ENCODE data around the gene SCTR.

SCTR gene

GRCh38 chr2:119451336-119452050 is 72.8 kb downstream of the SCTR start:
- TF ChIP-seq EZH2phosphoT487 (IDR thresholded peaks at IDR 0.05; ENCODE audit: low read depth) (no peak), CTCF (IDR thresholded peaks at IDR 0.05; ENCODE audit: low read depth, low read length) (no peak)
- H3K4me2 ChIP-seq (ENCODE audit: low read length) = no peak overlapping the region
- H2AFZ ChIP-seq (ENCODE audit: low read depth, low read length) = no peak overlapping the region
- no peaks in the 10 kb centered on the region for H3K36me3 ChIP-seq (replicated peaks; ENCODE audit: low read depth, low read length)
- no peak overlapping the region for H3K27ac ChIP-seq (ENCODE audit: low read length)
- no peaks in the 10 kb centered on the region for H3K4me1 ChIP-seq (ENCODE audit: low read length)
- no peak overlapping the region for H3K9ac ChIP-seq (ENCODE audit: low read length)
- peaks cover 20% of the 10 kb centered on the region for H3K27me3 ChIP-seq (ENCODE audit: low read depth, low read length)
- no peaks in the 10 kb centered on the region for H3K79me2 ChIP-seq (ENCODE audit: low read length)
- H3K4me3 ChIP-seq (ENCODE audit: low read length) = no peak overlapping the region
- H4K20me1 ChIP-seq (ENCODE audit: insufficient read depth, low read length) = no peaks in the 10 kb centered on the region
- no peaks in the 10 kb centered on the region for H3K9me3 ChIP-seq (ENCODE audit: insufficient read depth, low read length)

GRCh38 chr2:119449521-119449920 is 74.8 kb downstream of the SCTR start:
- no peak overlapping the region for H2AFZ ChIP-seq (ENCODE audit: low read depth, low read length)
- TF ChIP-seq EZH2phosphoT487 (IDR thresholded peaks at IDR 0.05; ENCODE audit: low read depth) (no peak), CTCF (IDR thresholded peaks at IDR 0.05; ENCODE audit: low read depth, low read length) (no peak)
- no peak overlapping the region for H3K27ac ChIP-seq (ENCODE audit: low read length)
- H3K9ac ChIP-seq (ENCODE audit: low read length) = no peak overlapping the region
- H3K4me3 ChIP-seq (ENCODE audit: low read length) = no peak overlapping the region
- H3K36me3 ChIP-seq (replicated peaks; ENCODE audit: low read depth, low read length) = no peaks in the 10 kb centered on the region
- H3K4me2 ChIP-seq (ENCODE audit: low read length) = no peak overlapping the region
- peaks cover 18% of the 10 kb centered on the region for H3K27me3 ChIP-seq (ENCODE audit: low read depth, low read length)
- no peaks in the 10 kb centered on the region for H4K20me1 ChIP-seq (ENCODE audit: insufficient read depth, low read length)
- no peaks in the 10 kb centered on the region for H3K79me2 ChIP-seq (ENCODE audit: low read length)
- H3K9me3 ChIP-seq (ENCODE audit: insufficient read depth, low read length) = no peaks in the 10 kb centered on the region
- H3K4me1 ChIP-seq (ENCODE audit: low read length) = no peaks in the 10 kb centered on the region

GRCh38 chr2:119448427-119449141 is 75.7 kb downstream of the SCTR start:
- no peak overlapping the region for H2AFZ ChIP-seq (ENCODE audit: low read depth, low read length)
- no peaks in the 10 kb centered on the region for H3K4me1 ChIP-seq (ENCODE audit: low read length)
- no peak for TF ChIP-seq EZH2phosphoT487 (IDR thresholded peaks at IDR 0.05; ENCODE audit: low read depth)
- no peak for TF ChIP-seq CTCF (IDR thresholded peaks at IDR 0.05; ENCODE audit: low read depth, low read length)
- no peaks in the 10 kb centered on the region for H3K36me3 ChIP-seq (replicated peaks; ENCODE audit: low read depth, low read length)
- H3K27ac ChIP-seq (ENCODE audit: low read length) = no peak overlapping the region
- no peak overlapping the region for H3K4me2 ChIP-seq (ENCODE audit: low read length)
- no peaks in the 10 kb centered on the region for H3K79me2 ChIP-seq (ENCODE audit: low read length)
- no peaks in the 10 kb centered on the region for H3K9me3 ChIP-seq (ENCODE audit: insufficient read depth, low read length)
- H3K9ac ChIP-seq (ENCODE audit: low read length) = no peak overlapping the region
- H3K4me3 ChIP-seq (ENCODE audit: low read length) = no peak overlapping the region
- H3K27me3 ChIP-seq (ENCODE audit: low read depth, low read length) = peaks cover 18% of the 10 kb centered on the region
- H4K20me1 ChIP-seq (ENCODE audit: insufficient read depth, low read length) = no peaks in the 10 kb centered on the region

GRCh38 chr2:119446037-119446436 is 78.2 kb downstream of the SCTR start:
- Histone ChIP-seq H4K20me1 (ENCODE audit: insufficient read depth, low read length) (no peaks in the 10 kb centered on the region), H3K27ac (ENCODE audit: low read length) (no peak overlapping the region)

More at GRCh38 chr2:119446037-119446436, 78.2 kb downstream of the SCTR start:
- no peaks in the 10 kb centered on the region for H3K36me3 ChIP-seq (replicated peaks; ENCODE audit: low read depth, low read length)
- H3K4me3 ChIP-seq (ENCODE audit: low read length) = no peak overlapping the region
- H3K27me3 ChIP-seq (ENCODE audit: low read depth, low read length) = peaks cover 18% of the 10 kb centered on the region
- no peak overlapping the region for H3K4me2 ChIP-seq (ENCODE audit: low read length)
- no peaks in the 10 kb centered on the region for H3K9me3 ChIP-seq (ENCODE audit: insufficient read depth, low read length)
- H3K9ac ChIP-seq (ENCODE audit: low read length) = no peak overlapping the region
- no peaks in the 10 kb centered on the region for H3K4me1 ChIP-seq (ENCODE audit: low read length)
- H3K79me2 ChIP-seq (ENCODE audit: low read length) = no peaks in the 10 kb centered on the region
- H2AFZ ChIP-seq (ENCODE audit: low read depth, low read length) = no peak overlapping the region
- TF ChIP-seq EZH2phosphoT487 (IDR thresholded peaks at IDR 0.05; ENCODE audit: low read depth) (no peak), CTCF (IDR thresholded peaks at IDR 0.05; ENCODE audit: low read depth, low read length) (no peak)
